Myocyte (in vitro differentiated cells): ENCODE measurements around the gene MYEOV. TPM values are rescaled to one million over a fixed set of nuclear protein-coding genes. Genes with fewer than 3 reads are reported as not detected.
A peak's percentile ranks its signal among the peaks of the same experiment; 100 is the strongest.

ENCODE experiments used
- DNase-seq: peaks from one replicate; pipeline ENCODE4 v3.0.0-alpha.2; 2012; ENCODE audit warnings: low read depth
- polyA plus RNA-seq: library from polyadenylated mRNA; unstranded; fragments of >200 nt; gene quantifications from one replicate; pipeline ENCODE4 v1.2.1, GENCODE V29; 2012; ENCODE audit warnings: missing spikeins
- total RNA-seq: library from RNA; depleted of rRNA; stranded (reverse); fragments of >200 nt; gene quantifications from 2 replicates; pipeline ENCODE4 v1.2.3, GENCODE V29; 2014

MYEOV gene
- total RNA-seq = not detected in 2 replicates
- 2.5 TPM for polyA plus RNA-seq

DNA sequence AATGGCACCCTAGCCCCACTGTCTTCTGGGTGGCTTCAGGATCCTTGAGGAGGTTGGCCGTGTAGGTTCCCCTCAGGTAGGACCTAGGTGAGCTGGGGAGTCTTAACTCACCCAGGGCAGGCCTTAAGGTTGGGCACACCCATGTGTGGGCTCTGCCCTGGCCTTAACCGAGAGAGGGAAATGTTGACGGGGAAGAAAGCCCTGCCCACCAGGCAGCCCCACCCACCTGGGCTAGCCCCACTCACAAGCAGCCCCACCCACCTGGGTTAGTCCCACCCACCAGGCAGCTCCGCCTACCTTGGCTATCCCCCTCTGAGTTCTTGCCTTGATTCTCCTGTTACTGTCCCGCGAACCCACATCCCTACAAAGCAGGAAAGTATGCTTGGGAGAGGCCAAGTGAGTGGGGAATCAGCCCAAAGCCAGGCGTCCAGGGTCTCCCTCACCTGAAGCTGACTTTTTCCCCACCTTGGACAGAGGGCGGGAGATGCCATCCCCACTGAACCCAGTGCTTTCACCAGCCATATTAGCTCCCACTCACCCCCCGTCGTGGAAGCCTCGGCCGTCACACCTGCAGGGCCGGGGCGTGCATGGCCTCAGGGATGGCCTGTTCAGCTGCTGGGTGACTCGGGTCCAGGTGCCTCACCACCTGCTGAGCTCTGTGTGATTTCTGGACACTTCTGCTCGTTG lies at the start of gene MYEOV:
TSS of gene MYEOV (plus strand) at position 337 of the 687 bp plus-strand sequence. CDS start 1,200 bp downstream, outside the sequence.
- no peak for DNase-seq

DNA sequence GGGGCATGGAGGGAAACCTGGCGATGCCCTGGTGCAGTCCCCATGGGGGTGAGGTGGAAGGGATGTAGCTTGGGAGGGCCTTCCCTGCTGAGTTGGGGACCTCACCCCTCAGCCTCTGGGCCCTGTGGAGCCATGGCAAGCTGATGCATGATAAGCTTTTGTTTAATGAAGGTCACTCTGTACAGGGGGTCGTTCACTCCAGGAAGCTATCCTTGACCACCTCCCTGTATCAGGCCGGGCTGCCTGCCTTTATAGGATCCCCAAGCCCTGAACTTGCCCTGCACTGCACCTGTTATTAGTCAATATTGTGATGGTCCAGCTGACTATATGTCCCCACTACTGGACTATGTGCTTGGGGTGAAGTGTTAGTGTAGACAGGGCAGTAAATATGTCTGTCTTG lies 49.7 kb upstream of the MYEOV start:
- DNase-seq = no peak

DNA sequence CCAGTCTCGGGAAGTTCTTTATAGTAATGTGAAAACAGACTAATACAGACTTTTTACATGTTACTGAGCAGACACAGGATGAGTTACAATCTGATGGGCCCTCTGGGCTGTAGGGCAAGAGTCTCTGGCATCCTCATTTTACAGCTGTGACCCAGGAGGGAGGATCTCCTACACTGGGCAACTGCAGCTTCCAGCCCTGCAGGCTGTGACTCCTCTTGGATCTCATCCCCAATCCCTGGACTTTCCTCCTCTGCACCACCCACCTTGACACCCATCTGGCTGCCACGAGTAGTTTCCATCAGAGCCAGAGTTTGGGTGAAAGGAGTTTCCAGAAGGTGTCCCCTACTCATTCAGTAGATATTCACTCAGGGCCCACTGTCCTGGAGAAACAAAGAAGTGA lies 48.9 kb upstream of the MYEOV start:
- no peak for DNase-seq

DNA sequence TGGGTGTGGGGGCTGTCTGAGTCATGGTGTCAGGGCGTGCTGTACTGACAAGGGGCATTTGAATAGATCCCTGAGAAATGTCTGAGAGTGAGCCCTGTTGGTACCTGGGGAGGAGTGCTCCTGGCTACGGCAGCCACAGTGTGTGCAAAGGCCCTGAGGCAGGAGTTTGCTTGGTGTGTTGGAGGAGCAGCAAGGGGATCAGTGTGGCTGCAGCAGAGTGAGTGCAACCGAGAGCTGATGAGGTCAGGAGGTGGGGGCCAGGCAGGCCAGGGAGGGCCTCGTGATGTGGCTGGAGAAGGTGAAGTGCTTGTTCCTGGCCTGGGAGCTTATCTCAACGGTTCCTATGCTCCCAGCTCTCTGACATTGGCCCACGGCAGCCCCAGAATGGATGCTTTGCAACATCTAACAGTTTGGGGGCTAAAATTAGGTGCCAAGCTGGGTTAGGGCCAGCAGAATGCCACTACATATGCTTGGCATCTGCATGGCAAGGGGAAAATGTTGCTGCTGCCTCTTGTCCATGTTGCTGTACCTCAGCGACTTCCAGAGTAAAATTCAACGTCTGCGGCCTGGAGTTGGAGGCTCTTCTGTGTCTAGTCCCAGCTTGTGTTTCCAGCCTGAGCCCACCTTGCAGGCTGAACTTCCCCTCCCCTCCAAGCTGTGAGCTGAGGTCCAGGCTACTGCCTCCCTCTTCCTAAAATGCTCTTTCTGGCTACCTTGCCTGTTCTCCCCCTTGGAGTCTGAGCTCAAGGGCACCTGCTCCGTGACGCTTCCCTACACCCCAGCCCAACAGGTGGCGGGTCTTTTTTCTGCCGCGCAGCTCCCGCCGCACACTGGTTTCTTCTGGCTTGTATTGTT lies 48.2 kb upstream of the MYEOV start:
- no peak for DNase-seq

DNA sequence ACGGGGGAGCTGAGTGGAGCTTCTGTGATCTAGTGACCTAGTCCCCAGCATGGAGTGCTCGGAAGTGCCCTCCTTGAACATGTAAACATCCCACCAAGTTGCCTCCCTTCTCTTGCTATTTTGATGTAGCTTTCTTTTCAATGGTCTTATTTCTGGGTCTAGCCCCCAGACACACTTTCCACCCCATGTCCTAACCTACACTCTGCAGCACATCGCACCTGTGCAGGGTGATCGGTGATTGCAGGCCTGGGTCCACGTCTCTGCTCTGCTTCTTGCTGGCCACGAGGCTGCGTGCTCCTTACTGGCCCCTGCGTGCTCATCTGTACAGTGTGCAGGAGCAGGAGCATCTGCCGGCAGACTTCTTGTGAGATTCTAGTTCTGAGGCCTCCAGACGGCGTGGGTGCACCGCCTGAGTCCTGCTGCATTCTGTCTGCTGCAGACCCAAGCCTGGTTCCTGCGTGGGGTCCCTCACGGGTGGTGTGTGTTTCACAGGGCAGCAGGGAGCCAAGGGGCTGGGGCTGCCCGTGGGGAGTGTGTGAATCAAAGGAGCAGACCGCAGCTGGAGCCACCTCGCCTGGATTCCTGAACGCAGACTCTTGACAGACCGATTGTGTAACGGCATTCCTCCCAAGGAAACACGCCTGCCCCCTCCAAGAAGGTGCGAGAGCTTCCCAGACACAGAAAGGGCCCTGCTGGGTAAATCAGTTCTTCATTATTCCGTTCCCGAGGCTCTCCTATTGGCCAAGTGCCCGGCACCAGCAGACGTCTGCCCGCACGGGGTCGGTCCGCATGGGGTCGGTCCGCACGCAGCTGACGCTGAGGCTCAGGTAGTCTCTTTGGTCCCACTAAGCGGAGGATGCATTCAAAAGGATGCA lies 44.4 kb upstream of the MYEOV start:
- no peak for DNase-seq

DNA sequence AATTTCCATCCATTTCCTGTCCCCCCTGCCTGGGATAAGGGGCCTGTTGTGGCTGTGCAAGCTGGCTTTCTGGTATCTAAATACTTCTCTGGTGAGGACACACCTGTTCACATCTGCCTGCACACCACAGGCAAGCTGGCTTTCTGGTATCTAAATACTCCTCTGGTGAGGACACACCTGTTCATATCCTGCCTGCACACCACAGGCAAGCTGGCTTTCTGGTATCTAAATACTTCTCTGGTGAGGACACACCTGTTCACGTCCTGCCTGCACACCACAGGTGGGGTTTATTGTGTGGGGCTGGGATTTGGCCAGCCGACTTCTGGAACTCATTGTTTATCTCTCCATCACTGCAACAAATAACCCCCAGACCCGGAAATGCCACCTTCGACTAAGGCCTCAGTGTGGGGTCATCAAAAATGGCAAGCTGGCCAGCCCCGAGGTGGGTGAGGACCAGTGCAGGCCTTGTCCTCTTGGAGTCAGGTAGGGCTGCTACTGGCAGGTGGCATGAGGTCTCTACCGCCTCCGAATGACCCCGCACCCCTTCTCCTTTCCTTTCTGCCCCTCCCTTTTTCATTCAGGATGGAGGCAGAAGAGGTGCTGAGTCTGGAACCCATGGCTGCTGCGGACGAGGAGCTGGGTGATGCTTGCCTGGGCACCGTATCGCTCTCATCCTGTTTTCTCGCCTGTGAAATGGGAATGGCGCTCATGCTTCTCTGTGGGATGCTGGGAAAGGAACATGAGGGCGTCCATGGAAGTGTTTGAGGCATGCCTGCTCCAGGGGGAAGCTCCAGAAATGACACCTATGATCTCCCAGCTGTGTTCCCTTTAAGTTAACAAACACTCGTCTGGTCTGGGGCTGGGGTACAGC lies 43.5 kb upstream of the MYEOV start:
- peak; percentile 22 for DNase-seq

DNA sequence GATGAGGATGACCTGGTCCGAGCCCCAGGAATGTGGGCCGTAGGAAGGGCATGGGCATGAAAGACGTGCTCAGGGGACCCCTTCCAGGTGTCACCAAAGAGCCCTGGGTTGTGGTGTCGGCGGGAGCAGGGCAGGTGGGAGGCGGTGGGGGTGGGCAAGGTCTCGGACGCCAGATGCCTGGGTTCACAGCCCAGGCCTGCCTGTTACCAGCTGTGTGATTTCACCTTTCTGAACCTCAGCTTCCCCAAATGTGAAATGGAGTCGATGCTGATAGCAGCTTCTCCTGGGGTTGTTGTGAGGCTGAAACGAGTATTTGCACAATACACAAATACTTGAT lies 42.9 kb upstream of the MYEOV start:
- no peak for DNase-seq

DNA sequence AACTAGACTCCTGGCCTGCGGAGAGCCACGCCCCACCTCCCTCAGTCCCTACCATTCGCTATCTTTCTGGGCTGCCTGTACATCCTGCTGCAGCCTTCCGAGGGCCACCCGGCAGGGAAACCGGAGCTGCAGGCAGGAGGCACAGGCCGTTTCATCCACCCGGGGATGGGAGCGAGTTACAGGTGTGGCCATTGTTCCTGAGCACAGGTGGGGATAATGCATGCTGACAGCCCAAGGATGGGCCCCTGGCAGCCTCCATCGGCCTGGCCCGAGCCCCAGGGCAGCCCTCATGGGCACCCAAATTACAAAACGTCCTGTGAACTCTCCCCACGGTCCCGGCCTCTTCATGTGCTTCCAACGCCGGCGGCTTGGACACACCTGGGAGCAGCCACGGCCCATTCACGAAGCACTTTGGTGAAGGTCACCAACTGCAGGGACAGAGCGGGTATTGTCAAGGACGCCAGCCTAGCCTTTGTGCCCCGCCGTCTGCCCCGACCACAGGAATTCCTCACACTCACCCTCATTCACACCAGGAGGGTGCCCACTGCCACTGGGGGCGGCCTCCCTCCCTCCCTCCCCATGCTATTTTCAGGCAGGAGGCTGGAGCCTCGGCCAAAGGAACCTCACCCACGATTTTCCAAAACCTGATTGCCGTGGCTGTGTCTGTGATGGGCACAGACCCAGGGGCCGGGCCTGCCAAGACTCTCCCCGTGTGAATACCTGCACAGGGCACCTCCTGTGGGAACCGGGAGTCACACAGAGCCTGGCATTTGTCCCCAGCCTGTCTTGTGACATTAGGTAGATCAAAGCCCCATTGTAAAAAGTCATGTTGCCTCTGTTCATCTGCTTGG lies 42.1 kb upstream of the MYEOV start:
- no peak for DNase-seq

DNA sequence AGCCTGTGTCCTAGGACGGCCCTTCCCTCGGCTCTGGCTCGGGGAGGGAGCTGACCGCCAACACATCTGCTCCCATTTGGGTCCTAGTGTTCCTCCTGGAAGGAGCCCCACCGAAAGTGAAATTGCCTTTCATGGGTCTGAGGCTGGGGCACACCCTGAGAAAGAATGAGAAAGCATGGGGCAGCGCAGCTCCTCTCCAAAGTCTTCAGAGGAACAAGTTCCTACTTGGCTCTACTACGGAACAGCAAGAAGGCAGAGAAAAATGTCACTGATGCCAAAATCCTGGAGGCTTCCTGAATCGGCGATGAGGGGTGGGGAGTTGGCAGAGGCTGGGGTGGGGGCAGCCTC lies 41.5 kb upstream of the MYEOV start:
- DNase-seq = no peak

DNA sequence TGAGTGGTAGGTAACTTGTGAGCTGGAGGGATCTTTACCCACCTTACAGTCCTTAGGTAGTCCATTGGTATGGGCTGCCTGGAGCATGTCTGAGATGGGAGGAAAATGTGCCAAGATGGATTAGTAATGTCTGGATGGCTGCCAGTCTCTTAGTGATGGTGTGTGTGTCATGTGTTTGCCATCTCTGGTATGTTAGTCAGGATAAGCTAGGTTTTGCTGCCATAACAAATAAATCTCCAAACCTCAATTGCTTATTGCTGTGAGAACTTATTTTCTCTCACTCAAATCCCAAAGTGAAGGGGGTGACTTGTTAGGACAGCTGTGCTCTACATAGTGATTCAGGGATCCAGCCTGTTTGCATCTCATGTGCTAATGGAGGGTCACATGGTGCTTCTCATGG lies 40.9 kb upstream of the MYEOV start:
- DNase-seq = peak; percentile 5

DNA sequence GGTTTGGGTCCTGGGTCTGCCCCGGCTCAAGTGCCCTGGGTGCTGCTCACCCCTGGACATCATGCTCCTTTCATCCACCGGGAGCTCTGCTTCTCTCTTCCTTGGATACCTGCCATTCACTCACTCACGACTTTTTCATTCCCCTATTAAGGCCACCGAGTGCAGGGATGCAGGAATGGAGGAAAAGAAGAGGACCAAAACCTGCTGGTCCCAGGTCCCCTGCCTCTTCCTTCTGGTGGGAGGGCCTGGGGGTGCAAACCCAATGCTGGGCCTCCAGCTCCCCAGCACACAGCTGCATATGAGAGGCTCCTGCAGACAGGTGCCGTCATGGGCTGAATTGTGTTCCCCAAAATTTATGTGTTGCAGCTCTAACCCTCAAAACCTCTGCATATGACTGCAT lies 36.8 kb upstream of the MYEOV start:
- no peak for DNase-seq

DNA sequence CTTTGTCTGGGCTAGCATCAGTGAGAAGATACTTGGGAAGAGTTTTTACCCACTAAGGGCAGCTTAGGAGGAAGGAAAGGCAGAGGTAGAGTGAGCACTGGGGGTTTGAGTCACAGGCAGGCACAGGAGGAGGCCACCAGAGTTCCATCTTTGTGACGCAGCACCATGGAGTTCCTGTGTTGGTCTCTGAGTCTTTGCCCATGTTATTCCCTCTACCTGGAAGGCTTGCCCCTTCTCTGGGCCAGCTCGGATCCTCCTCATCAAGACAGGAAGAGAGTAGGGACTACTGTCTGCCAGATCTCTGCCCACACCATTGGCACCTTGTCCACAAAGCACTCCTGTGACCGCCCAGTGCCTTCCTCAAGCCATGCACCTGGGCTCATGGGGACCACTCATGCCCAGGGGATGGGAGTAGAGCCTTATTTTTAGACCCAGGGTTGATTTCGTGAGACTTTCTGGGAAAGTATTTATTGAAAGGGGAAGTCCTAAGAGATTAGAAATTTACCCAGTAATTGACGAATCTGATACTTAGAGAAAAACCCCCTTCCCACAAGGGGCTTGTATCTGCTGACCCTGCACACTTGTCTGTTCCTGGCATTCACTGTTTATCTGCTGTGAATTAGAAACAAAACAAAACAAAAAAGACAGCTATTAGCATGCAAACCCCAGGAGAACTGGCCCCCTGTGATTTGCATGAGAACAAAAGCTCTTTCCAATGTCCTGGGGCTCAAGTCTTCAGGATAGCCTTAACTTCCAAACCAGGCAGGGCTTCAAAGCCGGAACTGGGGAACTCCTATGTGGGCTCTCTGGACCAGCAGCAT lies 35.9 kb upstream of the MYEOV start:
- no peak for DNase-seq

DNA sequence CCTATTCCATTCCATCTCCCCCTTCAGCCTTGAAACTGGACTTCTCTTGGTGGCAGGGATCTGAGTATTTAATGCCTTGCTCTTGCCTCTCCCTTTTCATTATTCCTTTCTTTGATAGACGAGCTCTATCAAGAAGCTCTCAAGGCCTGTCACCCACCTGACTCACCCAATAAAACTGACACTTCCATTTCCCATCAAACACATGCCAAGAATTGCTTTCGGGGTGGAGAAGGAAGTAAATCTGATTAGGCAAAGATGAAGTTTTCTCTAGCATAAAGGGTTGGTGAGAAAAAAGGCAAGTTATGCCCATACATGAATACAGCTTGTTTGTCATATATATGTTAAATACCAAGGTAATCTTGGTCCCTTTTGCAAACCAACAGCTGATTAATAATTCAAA lies 34.9 kb upstream of the MYEOV start:
- DNase-seq = no peak

DNA sequence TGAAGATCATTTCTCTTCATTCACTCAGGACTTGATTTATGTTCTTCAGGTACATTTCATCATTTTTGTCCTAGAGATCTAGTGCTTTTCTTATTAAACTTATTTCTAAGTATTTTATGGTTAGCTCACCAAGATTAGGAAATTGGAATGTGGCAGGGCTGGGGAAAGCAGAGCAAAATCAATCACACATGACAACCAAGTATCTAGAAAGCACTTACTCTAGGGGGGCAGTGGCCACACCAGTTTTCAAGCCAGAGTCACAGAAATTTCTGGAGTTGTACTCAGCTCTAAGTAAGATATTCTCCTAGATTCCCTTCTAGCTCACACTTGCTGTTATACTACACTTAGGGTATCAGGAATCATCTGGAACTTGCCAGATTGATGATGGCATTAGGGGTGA lies 33.3 kb upstream of the MYEOV start:
- DNase-seq = no peak

DNA sequence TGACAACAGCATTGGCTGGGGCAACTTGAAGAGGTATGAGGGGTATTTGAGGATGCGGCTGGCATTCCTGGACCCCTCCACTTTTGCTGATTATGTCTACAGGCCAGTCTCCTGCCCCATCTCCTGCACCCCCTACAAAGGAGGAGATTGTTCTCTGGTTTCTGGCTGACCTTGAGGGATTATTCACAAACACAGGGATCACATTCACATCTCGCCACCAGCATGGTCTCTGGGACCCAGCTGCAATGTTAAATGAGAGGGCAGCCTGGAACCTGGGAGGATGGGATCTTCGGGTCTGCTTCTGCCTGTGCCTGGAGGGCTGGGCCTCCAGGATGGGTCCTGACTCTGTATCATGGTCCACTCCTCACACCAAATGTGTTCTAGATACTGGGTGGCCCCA lies 32.8 kb upstream of the MYEOV start:
- no peak for DNase-seq

DNA sequence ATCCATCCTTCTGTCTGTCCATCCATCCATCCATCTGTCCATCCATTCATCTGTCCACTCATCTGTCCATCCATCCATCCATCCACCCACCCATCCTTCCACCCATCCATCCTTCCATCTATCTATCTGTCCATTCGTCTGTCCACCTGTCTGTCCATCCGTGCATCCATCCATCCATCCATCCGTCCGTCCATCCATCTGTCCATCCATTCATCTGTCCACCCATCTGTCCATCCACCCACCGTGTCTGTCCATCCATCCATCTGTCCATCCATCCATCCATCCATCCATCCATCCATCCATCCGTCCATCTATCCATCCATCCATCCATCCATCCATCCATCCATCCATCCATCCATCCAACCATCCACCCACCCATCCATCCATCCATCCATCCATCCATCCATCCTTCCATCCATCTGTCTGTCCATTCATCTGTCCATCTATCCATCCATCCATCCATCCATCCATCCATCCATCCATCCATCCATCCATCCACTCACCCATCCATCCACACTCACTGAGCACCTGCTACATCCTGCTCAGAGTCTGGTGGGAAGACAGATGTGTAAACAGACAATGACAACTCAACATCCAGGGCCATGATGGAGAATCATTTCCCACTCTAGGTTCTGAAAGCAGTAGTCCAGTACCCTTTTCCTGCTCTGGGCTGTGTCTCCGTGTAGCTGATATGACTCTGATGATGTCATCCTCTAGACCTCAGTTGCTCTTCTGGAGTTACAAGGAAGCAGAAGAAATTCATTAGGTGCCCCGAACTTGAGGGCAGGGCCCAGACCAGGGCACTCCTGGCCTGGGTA lies 30.8 kb upstream of the MYEOV start:
- no peak for DNase-seq

DNA sequence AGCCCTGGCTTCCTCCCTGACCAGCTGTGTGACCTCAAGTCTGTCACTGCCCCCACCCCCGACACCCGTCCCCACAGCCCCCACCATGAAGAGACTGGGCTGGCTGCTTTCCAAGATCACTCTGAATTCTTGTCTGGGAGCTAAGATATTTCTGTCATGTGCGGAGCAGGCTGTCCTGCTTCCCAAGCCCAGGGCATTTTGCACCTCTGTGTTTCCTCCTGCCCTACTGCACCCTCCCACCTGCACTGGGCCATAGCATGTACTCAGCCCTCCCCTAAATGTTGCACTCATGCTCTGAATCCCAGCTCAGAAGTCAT lies 30.3 kb upstream of the MYEOV start:
- no peak for DNase-seq

DNA sequence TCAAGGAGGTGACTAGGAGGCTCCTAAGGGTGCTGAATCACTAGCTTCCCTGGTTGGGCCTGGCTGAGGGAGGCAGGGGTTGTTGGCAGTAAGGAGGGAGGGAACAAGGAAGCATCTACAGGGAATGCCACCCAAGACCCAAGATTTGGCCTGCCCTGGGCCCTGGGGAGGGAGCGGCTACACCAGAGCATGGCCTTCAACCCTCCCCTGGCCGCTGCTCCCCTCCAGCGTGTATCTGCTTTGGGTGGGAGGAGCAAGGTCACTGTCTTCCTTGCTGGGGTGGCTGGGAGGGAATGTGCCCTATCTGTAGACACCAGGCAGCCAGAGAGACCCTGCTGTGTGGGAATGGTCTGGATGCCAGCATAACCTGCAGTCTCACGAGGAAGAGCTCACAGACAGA lies 29.5 kb upstream of the MYEOV start:
- no peak for DNase-seq

DNA sequence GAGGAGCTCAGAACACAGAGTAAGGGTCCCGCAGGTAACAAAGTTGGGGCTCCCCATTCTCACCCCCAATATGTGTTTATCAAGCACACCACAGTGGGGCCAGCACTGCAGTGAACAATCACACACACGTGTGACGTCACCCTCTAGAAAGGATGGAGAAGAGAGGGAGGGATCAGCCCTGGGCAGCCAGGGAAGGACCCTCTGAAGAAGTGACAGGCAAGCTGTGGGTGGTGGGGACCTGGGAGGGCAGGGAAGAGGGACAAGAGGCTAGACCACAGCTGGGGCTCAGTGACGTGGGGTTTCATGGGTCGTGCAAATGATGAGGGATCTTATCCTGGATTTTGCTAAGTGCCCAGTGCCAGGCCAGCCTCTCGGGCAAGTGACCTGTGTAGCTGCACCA lies 28.7 kb upstream of the MYEOV start:
- no peak for DNase-seq
